Osteocyte (in vitro differentiated cells): ENCODE measurements around the gene UBIAD1. TPM values are rescaled to one million over a fixed set of nuclear protein-coding genes. Genes with fewer than 3 reads are reported as not detected.

ENCODE experiments used
- DNase-seq: peaks from one replicate; pipeline ENCODE4 v3.0.0; 2021; ENCODE audit warnings: mixed read lengths; ENCODE audit not compliant: unreplicated experiment; ENCODE audit errors: extremely low spot score
- H3K27ac Mint-ChIP-seq: one replicate; pipeline ENCODE4 v1.8.0; 2021; ENCODE audit warnings: mild to moderate bottlenecking, mixed read lengths; ENCODE audit not compliant: unreplicated experiment
- H3K27me3 Mint-ChIP-seq: one replicate; pipeline ENCODE4 v1.8.0; 2021; ENCODE audit warnings: mixed read lengths; ENCODE audit not compliant: unreplicated experiment
- H3K36me3 Mint-ChIP-seq: one replicate; pipeline ENCODE4 v1.8.0; 2021; ENCODE audit warnings: mixed read lengths; ENCODE audit not compliant: unreplicated experiment
- H3K4me1 Mint-ChIP-seq: one replicate; pipeline ENCODE4 v1.8.0; 2021; ENCODE audit warnings: mixed read lengths; ENCODE audit not compliant: unreplicated experiment
- H3K4me3 Mint-ChIP-seq: one replicate; pipeline ENCODE4 v1.8.0; 2021; ENCODE audit warnings: mild to moderate bottlenecking, moderate library complexity, mixed read lengths; ENCODE audit not compliant: unreplicated experiment
- H3K9me3 Mint-ChIP-seq: one replicate; pipeline ENCODE4 v1.8.0; 2021; ENCODE audit warnings: mixed read lengths; ENCODE audit not compliant: unreplicated experiment
- CTCF ChIP-seq: fragments of 200-600 bp; sonication (generic); IDR thresholded peaks from 2 replicates; pipeline ENCODE4 v1.5.0; 2021; ENCODE audit warnings: antibody characterized with exemption, mild to moderate bottlenecking, moderate library complexity
- total RNA-seq: library from RNA; stranded (reverse); gene quantifications from 2 replicates; pipeline ENCODE4 v1.2.1, GENCODE V29; 2021

UBIAD1 gene
- total RNA-seq, 1 donor from 2014 or later: 19.0 TPM

DNA sequence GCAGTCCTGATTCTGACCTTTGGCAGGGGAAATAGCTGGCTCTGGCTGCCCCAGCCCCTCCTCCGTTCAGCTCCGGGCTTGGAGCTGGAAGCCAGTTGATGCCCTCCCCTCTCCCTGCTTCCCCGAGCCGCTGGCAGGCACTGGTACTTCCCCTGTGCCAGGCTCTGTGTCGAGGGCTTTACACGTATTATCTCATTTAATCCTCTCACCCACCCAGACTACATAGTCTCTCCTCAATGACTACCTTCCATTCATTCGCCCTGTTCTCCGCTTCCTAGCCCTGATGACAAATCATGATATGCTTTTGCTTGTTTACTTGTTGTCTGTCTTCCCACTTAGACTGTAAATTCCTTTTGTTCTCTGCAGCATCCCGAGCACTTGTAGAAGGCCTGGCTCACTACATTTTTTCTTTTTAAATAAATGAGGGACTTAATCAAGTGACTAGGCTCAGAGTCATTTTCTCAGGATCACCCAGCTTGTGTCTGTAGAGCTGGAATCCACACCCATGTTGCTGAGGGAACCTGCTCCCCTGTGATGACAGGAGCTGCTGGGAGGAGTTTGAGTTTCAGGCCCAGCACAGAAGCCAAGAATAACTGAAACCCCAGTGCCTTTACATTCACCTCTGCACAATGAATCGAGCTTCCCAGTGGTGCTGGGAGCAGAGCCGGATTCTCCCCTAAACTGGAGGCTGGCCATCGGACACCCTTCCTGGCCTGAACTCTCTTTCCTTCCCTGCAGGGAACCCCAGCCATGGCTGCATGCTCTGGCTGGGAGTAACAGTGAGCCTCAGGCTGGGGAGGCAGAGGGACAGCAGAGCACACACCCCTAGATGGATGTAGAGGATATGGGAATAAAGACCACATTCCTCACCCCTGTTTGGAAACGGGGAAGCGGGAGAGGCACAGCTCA lies 58.3 kb downstream of the UBIAD1 start:
- H3K27ac Mint-ChIP-seq: no peak overlapping the region
- peaks cover 17% of the 10 kb centered on the region for H3K27me3 Mint-ChIP-seq
- no peaks in the 10 kb centered on the region for H3K36me3 Mint-ChIP-seq
- no peaks in the 10 kb centered on the region for H3K9me3 Mint-ChIP-seq
- H3K4me1 Mint-ChIP-seq: no peaks in the 10 kb centered on the region
- no peak for TF ChIP-seq CTCF
- DNase-seq: no peak
- H3K4me3 Mint-ChIP-seq: no peak overlapping the region

DNA sequence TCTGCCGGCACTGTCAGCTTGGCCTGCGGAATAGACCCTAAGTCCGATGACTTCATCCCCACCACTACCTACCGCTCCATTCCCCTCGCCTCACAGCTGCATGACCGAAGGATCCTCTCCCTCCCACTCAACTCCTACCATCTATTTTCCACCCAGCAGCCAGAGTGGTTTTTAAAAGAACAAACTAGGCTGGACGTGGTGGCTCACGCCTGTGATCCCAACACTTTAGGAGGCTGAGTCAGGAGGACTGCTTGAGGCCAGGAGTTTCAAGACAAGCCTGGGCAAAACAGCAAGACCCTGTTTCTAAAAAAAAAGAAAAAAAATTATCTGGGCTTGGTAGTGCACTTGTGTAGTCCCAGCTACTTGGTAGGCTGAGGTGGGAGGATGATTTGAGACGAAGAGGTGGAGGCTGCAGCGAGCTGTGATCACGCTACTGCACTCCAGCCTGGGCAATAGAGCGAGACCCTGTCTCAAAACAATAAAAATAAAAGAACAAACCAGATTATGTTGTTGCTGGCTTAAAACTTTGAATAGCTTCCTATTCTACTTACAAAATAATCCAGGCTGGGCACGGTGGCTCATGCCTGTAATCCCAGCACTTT lies 59.0 kb downstream of the UBIAD1 start:
- no peaks in the 10 kb centered on the region for H3K9me3 Mint-ChIP-seq
- peaks cover 17% of the 10 kb centered on the region for H3K27me3 Mint-ChIP-seq
- H3K4me1 Mint-ChIP-seq: no peaks in the 10 kb centered on the region
- no peak for TF ChIP-seq CTCF
- no peaks in the 10 kb centered on the region for H3K36me3 Mint-ChIP-seq
- no peak overlapping the region for H3K4me3 Mint-ChIP-seq
- H3K27ac Mint-ChIP-seq: no peak overlapping the region
- DNase-seq: no peak

DNA sequence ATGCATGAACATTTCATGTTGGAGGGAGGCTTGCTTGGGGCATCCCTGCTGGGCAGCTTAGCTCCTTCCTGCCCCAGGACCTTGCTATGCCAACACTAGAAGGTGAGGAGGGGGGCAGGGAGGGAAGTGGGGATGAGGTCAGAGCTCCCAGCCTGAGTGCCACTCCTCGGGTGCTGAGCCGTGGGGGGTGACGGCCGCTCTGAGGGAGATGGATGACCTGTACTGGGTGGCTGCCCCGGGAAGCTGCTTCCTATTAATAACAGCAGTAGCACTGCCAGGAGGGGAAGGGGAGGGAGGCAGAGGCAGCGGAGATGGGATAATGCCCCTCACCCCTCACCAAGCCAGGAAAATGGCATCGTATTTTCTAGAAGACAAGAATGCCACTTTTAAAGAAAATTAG lies 60.6 kb downstream of the UBIAD1 start:
- Mint-ChIP-seq H3K27ac (no peak overlapping the region), H3K9me3 (no peaks in the 10 kb centered on the region)
- TF ChIP-seq CTCF: no peak

GRCh38 chr1:11334261-11334804 lies 61.3 kb downstream of the UBIAD1 start:
- no peaks in the 10 kb centered on the region for H3K9me3 Mint-ChIP-seq
- no peaks in the 10 kb centered on the region for H3K4me1 Mint-ChIP-seq
- no peak for TF ChIP-seq CTCF
- no peak for DNase-seq
- no peaks in the 10 kb centered on the region for H3K36me3 Mint-ChIP-seq
- peaks cover 26% of the 10 kb centered on the region for H3K27me3 Mint-ChIP-seq
- no peak overlapping the region for H3K27ac Mint-ChIP-seq
- no peak overlapping the region for H3K4me3 Mint-ChIP-seq

More for the DNA sequence above, 60.6 kb downstream of the UBIAD1 start:
- no peak overlapping the region for H3K4me3 Mint-ChIP-seq
- peaks cover 20% of the 10 kb centered on the region for H3K27me3 Mint-ChIP-seq
- no peaks in the 10 kb centered on the region for H3K36me3 Mint-ChIP-seq
- no peaks in the 10 kb centered on the region for H3K4me1 Mint-ChIP-seq
- no peak for DNase-seq

- Mint-ChIP-seq H3K36me3 (no peaks in the 10 kb centered on the region), H3K4me3 (no peak overlapping the region), H3K9me3 (no peaks in the 10 kb centered on the region), H3K27me3 (peaks cover 29% of the 10 kb centered on the region), H3K27ac (no peak overlapping the region), H3K4me1 (no peaks in the 10 kb centered on the region)
- DNase-seq: no peak
- TF ChIP-seq CTCF: no peak
Observed at GRCh38 chr1:11334821-11335220, 61.8 kb downstream of the UBIAD1 start.
